SK-N-SH treated with all-trans-retinoic acid at 6 μM for 48 hours (cell line): ENCODE data around the gene FAM89B.

Source experiments
- ATAC-seq: fragments of 200-7000 bp; cut with Tn5 transposase; 3 replicates; pipeline ENCODE4 v1.9.1; 2020; ENCODE audit warnings: mild to moderate bottlenecking, moderate library complexity
- ARNTL ChIP-seq: fragments of 450-650 bp; formaldehyde crosslinking; IDR thresholded peaks from 2 replicates; pipeline ENCODE4 v1.5.0; 2020; ENCODE audit warnings: low read depth, mild to moderate bottlenecking, moderate library complexity, borderline replicate concordance
- BACH2 ChIP-seq: fragments of 250-450 bp; sonication (Bioruptor Pico); IDR thresholded peaks from 2 replicates; pipeline ENCODE4 v1.9.0; 2021; ENCODE audit warnings: mild to moderate bottlenecking, borderline replicate concordance
- CREB5 ChIP-seq: fragments of 250-450 bp; sonication (Bioruptor Pico); IDR thresholded peaks from 2 replicates; pipeline ENCODE4 v1.5.1; 2020; ENCODE audit warnings: low read depth, mild to moderate bottlenecking, moderate library complexity
- CSDC2 ChIP-seq: fragments of 250-450 bp; sonication (Bioruptor Pico); IDR thresholded peaks from 2 replicates; pipeline ENCODE4 v1.5.0; 2020; ENCODE audit warnings: mild to moderate bottlenecking, moderate library complexity
- ESRRG ChIP-seq: fragments of 250-450 bp; sonication (Bioruptor Pico); IDR thresholded peaks from 2 replicates; pipeline ENCODE4 v1.6.1; 2021; ENCODE audit warnings: mild to moderate bottlenecking
- GLIS3 ChIP-seq: fragments of 250-450 bp; sonication (Bioruptor Pico); IDR thresholded peaks from 2 replicates; pipeline ENCODE4 v1.5.0; 2020; ENCODE audit warnings: mild to moderate bottlenecking, moderate library complexity
- OSR1 ChIP-seq: fragments of 250-450 bp; sonication (Bioruptor Pico); IDR thresholded peaks from 2 replicates; pipeline ENCODE4 v1.8.0; 2022; ENCODE audit warnings: moderate library complexity, mild to moderate bottlenecking, inconsistent platforms
- PPARA ChIP-seq: fragments of 250-450 bp; sonication (Bioruptor Pico); IDR thresholded peaks from 2 replicates; pipeline ENCODE4 v1.5.0; 2020; ENCODE audit warnings: mild to moderate bottlenecking, borderline replicate concordance
- RARB ChIP-seq: fragments of 250-450 bp; sonication (Bioruptor Pico); IDR thresholded peaks from 2 replicates; pipeline ENCODE4 v1.8.0; 2021; ENCODE audit warnings: mild to moderate bottlenecking, moderate library complexity
- SNAI2 ChIP-seq: fragments of 250-450 bp; sonication (Bioruptor Pico); IDR thresholded peaks from 2 replicates; pipeline ENCODE4 v1.5.0; 2020; ENCODE audit warnings: mild to moderate bottlenecking, moderate library complexity
- TCF4 ChIP-seq: fragments of 250-450 bp; sonication (Bioruptor Pico); IDR thresholded peaks from 2 replicates; pipeline ENCODE4 v1.8.0; 2021; ENCODE audit warnings: mild to moderate bottlenecking, moderate library complexity, borderline replicate concordance
- TOX ChIP-seq: fragments of 250-450 bp; sonication (Bioruptor Pico); IDR thresholded peaks from 2 replicates; pipeline ENCODE4 v1.8.0; 2021; ENCODE audit warnings: mild to moderate bottlenecking, moderate library complexity, borderline replicate concordance
- ZC3H10 ChIP-seq: fragments of 250-450 bp; sonication (Bioruptor Pico); IDR thresholded peaks from 2 replicates; pipeline ENCODE4 v1.5.1; 2021; ENCODE audit warnings: mild to moderate bottlenecking, moderate library complexity
- ZFP3 ChIP-seq: fragments of 250-450 bp; sonication (Bioruptor Pico); IDR thresholded peaks from 2 replicates; pipeline ENCODE4 v1.5.0; 2020; ENCODE audit warnings: mild to moderate bottlenecking, moderate library complexity
- ZNF70 ChIP-seq: fragments of 450-650 bp; formaldehyde crosslinking; IDR thresholded peaks from 2 replicates; pipeline ENCODE4 v1.5.0; 2020; ENCODE audit warnings: mild to moderate bottlenecking, moderate library complexity
- ZNF8 ChIP-seq: fragments of 450-650 bp; formaldehyde crosslinking; IDR thresholded peaks from 2 replicates; pipeline ENCODE4 v1.5.0; 2020; ENCODE audit warnings: mild to moderate bottlenecking, moderate library complexity
- TF ChIP-seq, protein P1 (sequence below): fragments of 250-450 bp; sonication (Bioruptor Pico); IDR thresholded peaks from 2 replicates; pipeline ENCODE4 v1.5.1; 2021; ENCODE audit warnings: mild to moderate bottlenecking, moderate library complexity
- TF ChIP-seq, protein P2 (sequence below): fragments of 250-450 bp; sonication (Bioruptor Pico); IDR thresholded peaks from 2 replicates; pipeline ENCODE4 v1.8.0; 2021; ENCODE audit warnings: low read depth, mild to moderate bottlenecking, moderate library complexity, borderline replicate concordance
- TF ChIP-seq, protein P3 (sequence below): fragments of 250-450 bp; sonication (Bioruptor Pico); IDR thresholded peaks from 2 replicates; pipeline ENCODE4 v1.8.0; 2020; ENCODE audit warnings: mild to moderate bottlenecking, moderate library complexity, borderline replicate concordance
- TF ChIP-seq, protein P4 (sequence below): fragments of 250-450 bp; sonication (Bioruptor Pico); IDR thresholded peaks from 2 replicates; pipeline ENCODE4 v1.5.0; 2020; ENCODE audit warnings: mild to moderate bottlenecking, moderate library complexity

The FAM89B gene

GRCh38 chr11:65558002-65558929, 14.1 kb upstream of the FAM89B start, which contains the start of gene LTBP3:
Gene LTBP3 (minus strand): TSS chr11:65558359. CDS start chr11:65557959, 400 bp downstream.
- TF ChIP-seq RARB (CRISPR knock-in tag) = no peak
- TF ChIP-seq ZNF70 (CRISPR knock-in tag) = no peak
- no peak for TF ChIP-seq BACH2
- TF ChIP-seq GLIS3 (CRISPR knock-in tag) = no peak
- TF ChIP-seq CSDC2 (CRISPR knock-in tag) = no peak
- no peak for TF ChIP-seq TCF4 (CRISPR knock-in tag)
- TF ChIP-seq, protein P1, sequence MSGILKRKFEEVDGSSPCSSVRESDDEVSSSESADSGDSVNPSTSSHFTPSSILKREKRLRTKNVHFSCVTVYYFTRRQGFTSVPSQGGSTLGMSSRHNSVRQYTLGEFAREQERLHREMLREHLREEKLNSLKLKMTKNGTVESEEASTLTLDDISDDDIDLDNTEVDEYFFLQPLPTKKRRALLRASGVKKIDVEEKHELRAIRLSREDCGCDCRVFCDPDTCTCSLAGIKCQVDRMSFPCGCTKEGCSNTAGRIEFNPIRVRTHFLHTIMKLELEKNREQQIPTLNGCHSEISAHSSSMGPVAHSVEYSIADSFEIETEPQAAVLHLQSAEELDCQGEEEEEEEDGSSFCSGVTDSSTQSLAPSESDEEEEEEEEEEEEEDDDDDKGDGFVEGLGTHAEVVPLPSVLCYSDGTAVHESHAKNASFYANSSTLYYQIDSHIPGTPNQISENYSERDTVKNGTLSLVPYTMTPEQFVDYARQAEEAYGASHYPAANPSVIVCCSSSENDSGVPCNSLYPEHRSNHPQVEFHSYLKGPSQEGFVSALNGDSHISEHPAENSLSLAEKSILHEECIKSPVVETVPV (CRISPR knock-in tag) = no peak
- no peak for TF ChIP-seq TOX (CRISPR knock-in tag)
- no peak for TF ChIP-seq ZC3H10 (CRISPR knock-in tag)
- TF ChIP-seq SNAI2 (CRISPR knock-in tag) = no peak
- no peak for TF ChIP-seq ESRRG
- no peak for TF ChIP-seq ZFP3 (CRISPR knock-in tag)
- TF ChIP-seq CREB5 (CRISPR knock-in tag) = no peak
- no peak for TF ChIP-seq OSR1 (CRISPR knock-in tag)
- no peak for TF ChIP-seq ARNTL (CRISPR knock-in tag)
- TF ChIP-seq, protein P2, sequence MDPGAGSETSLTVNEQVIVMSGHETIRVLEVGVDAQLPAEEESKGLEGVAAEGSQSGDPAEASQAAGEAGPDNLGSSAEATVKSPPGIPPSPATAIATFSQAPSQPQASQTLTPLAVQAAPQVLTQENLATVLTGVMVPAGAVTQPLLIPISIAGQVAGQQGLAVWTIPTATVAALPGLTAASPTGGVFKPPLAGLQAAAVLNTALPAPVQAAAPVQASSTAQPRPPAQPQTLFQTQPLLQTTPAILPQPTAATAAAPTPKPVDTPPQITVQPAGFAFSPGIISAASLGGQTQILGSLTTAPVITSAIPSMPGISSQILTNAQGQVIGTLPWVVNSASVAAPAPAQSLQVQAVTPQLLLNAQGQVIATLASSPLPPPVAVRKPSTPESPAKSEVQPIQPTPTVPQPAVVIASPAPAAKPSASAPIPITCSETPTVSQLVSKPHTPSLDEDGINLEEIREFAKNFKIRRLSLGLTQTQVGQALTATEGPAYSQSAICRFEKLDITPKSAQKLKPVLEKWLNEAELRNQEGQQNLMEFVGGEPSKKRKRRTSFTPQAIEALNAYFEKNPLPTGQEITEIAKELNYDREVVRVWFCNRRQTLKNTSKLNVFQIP (CRISPR knock-in tag) = no peak
- TF ChIP-seq PPARA (CRISPR knock-in tag) = no peak
- ATAC-seq = peak; percentile 52

DNA sequence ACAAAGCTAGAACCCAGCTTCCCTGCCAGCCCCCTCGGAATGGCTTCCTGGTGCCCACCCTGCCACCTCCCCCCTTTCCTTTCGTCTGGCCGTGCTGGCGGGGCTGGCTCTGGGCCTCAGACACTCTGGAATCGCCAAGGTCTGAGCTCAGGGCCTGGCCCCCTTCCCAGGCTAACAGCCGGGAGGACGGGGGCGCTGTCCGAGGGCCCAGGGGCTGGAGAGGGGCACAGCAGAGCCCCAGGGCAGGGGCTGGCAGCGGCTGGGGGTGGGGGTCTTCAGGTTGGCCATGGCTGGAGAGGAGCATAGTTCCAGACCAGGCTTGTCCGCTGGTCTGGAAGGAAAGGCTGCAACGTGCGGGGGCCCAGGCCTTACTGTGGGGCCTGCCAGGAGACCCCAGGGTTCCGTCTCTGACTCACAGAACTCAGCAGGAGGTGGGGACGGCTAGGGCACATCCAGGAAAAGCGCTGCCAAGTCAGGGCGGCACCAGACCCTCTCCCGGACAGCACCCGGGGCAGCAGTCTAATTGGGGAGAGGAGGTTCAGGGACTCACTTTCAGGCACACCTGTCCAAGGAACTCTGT, 13.3 kb upstream of the FAM89B start:
- TF ChIP-seq, protein P1 (CRISPR knock-in tag) = no peak
- peak; percentile 39; the same call in 1 of the 2 replicates for TF ChIP-seq ZFP3 (CRISPR knock-in tag)
- TF ChIP-seq, protein P3, sequence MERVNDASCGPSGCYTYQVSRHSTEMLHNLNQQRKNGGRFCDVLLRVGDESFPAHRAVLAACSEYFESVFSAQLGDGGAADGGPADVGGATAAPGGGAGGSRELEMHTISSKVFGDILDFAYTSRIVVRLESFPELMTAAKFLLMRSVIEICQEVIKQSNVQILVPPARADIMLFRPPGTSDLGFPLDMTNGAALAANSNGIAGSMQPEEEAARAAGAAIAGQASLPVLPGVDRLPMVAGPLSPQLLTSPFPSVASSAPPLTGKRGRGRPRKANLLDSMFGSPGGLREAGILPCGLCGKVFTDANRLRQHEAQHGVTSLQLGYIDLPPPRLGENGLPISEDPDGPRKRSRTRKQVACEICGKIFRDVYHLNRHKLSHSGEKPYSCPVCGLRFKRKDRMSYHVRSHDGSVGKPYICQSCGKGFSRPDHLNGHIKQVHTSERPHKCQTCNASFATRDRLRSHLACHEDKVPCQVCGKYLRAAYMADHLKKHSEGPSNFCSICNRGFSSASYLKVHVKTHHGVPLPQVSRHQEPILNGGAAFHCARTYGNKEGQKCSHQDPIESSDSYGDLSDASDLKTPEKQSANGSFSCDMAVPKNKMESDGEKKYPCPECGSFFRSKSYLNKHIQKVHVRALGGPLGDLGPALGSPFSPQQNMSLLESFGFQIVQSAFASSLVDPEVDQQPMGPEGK = no peak
- peak; percentile 25 for ATAC-seq

GRCh38 chr11:65559535-65559934, 12.8 kb upstream of the FAM89B start:
- 0 out of 3 replicates have a peak, but pooled peaks have one; percentile 1 for ATAC-seq
- TF ChIP-seq ZNF8 (CRISPR knock-in tag) (no peak), SNAI2 (CRISPR knock-in tag) (no peak)
- TF ChIP-seq, protein P4, sequence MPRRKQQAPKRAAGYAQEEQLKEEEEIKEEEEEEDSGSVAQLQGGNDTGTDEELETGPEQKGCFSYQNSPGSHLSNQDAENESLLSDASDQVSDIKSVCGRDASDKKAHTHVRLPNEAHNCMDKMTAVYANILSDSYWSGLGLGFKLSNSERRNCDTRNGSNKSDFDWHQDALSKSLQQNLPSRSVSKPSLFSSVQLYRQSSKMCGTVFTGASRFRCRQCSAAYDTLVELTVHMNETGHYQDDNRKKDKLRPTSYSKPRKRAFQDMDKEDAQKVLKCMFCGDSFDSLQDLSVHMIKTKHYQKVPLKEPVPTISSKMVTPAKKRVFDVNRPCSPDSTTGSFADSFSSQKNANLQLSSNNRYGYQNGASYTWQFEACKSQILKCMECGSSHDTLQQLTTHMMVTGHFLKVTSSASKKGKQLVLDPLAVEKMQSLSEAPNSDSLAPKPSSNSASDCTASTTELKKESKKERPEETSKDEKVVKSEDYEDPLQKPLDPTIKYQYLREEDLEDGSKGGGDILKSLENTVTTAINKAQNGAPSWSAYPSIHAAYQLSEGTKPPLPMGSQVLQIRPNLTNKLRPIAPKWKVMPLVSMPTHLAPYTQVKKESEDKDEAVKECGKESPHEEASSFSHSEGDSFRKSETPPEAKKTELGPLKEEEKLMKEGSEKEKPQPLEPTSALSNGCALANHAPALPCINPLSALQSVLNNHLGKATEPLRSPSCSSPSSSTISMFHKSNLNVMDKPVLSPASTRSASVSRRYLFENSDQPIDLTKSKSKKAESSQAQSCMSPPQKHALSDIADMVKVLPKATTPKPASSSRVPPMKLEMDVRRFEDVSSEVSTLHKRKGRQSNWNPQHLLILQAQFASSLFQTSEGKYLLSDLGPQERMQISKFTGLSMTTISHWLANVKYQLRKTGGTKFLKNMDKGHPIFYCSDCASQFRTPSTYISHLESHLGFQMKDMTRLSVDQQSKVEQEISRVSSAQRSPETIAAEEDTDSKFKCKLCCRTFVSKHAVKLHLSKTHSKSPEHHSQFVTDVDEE (CRISPR knock-in tag) = no peak
- TF ChIP-seq, protein P1 (CRISPR knock-in tag) = no peak
